Measurements from ENCODE around the gene PRMT2. TPM values are rescaled to one million over a fixed set of nuclear protein-coding genes. Genes with fewer than 3 reads are reported as not detected.

PRMT2 gene
- total and polyA plus RNA-seq, 8 donors, result 17.9 to 56.9 (median 26.8) TPM

DNA sequence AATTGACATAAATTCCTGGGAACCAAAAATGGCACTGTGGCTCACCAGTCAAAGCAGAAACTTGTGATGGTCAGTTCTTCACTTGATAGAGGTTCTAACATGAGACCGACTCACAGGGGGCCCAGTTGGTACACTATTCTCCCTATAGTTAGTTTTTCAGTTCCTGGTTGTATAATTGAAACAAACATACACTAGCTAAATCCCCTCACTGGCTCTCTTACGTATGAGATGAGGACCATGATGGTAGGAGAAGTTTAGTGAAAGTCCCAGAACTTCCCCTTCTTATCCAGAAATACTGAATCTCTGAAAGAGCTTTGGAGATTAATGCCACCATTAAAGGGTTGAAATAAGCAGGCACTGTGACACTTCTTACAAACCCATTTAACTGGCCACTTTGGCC lies 27.8 kb upstream of the PRMT2 start:
- TF ChIP-seq, protein P1, sequence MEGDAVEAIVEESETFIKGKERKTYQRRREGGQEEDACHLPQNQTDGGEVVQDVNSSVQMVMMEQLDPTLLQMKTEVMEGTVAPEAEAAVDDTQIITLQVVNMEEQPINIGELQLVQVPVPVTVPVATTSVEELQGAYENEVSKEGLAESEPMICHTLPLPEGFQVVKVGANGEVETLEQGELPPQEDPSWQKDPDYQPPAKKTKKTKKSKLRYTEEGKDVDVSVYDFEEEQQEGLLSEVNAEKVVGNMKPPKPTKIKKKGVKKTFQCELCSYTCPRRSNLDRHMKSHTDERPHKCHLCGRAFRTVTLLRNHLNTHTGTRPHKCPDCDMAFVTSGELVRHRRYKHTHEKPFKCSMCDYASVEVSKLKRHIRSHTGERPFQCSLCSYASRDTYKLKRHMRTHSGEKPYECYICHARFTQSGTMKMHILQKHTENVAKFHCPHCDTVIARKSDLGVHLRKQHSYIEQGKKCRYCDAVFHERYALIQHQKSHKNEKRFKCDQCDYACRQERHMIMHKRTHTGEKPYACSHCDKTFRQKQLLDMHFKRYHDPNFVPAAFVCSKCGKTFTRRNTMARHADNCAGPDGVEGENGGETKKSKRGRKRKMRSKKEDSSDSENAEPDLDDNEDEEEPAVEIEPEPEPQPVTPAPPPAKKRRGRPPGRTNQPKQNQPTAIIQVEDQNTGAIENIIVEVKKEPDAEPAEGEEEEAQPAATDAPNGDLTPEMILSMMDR (IDR thresholded peaks at IDR 0.05), result no peak
- no peaks in the 10 kb centered on the region for H3K4me1 ChIP-seq
- ATAC-seq (no peak), DNase-seq (no peak), FAIRE-seq (no peak)
- intact Hi-C loops (cut with DNase I), result no loop called here
- no peaks in the 10 kb centered on the region for H3K36me3 ChIP-seq
- H3K9me3 ChIP-seq, result no peaks in the 10 kb centered on the region
- WGBS, 2 donors, result 75 to 84% methylated on average over 2 of the region's 2 CpGs
- H3K27ac ChIP-seq, result no peak overlapping the region
- no peak overlapping the region for H3K4me3 ChIP-seq
- H3K27me3 ChIP-seq, result no peaks in the 10 kb centered on the region

DNA sequence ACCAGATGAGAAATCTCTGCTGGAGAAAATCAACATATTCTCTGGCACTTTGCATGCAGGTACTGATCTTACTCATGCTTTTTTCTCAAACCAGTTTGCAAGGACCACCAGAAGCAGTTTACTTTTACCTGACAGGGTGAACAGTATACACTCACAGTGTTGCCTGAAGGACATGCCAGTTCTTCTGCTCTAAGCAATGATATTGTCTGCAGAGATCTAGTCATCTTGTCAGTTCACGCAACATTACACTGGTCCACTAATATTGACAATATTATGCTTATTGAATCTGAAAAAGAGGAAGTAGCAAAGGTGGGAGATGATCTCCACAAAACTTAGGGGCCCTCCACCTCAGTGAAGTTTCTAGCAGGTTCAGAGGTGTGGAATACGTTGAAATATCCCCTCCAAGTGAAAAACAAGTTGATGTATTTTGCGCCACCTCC lies 26.8 kb upstream of the PRMT2 start:
- Histone ChIP-seq H3K9me3 (no peaks in the 10 kb centered on the region), H3K27me3 (no peaks in the 10 kb centered on the region), H3K4me3 (no peak overlapping the region), H3K4me1 (no peaks in the 10 kb centered on the region), H3K27ac (no peak overlapping the region), H3K36me3 (no peaks in the 10 kb centered on the region)
- WGBS, 2 donors, result 69 to 74% methylated on average over 3 of the region's 3 CpGs
- TF ChIP-seq, protein P1 (IDR thresholded peaks at IDR 0.05), result no peak
- FAIRE-seq (no peak), DNase-seq (no peak), ATAC-seq (no peak)
- intact Hi-C loops (cut with DNase I), result no loop called here

DNA sequence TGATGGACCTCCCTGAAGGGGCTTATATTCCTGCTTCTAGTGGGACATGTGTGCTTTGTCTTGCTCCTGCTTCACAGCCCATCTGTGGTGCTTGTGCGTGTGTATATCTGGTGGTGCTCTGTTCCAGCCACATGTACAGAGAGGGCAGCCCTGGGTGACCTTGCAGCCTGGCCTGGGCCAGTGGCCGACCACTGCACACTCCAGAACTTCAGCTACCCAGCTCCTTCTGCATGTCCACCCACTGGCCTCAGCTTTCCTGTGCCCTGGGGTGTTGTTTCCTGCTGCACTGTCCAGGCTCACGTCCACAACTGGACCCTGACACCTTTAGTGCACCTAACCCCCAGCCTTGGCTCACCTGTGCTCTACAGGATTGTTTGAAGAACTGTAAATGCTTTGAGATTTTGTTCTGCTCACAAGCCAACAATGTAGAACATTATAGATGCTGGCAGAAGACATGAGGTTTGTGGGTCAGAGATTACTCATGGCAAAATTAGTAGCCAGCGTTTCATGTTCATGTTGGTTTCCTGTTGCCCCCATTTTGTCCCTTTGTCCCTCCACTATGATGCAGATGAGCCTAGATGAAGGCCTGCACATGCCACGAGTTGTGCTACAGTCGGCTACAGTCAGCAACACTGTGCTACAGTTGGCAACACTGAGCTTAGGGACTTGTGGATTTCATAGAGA lies 25.3 kb upstream of the PRMT2 start:
- ATAC-seq (no peak), DNase-seq (no peak), FAIRE-seq (no peak)
- Histone ChIP-seq H3K36me3 (no peaks in the 10 kb centered on the region), H3K4me1 (no peaks in the 10 kb centered on the region), H3K27ac (no peak overlapping the region), H3K4me3 (no peak overlapping the region), H3K27me3 (no peaks in the 10 kb centered on the region), H3K9me3 (no peaks in the 10 kb centered on the region)
- WGBS, 2 donors, result 65 to 78% methylated on average over 6 of the region's 6 CpGs
- intact Hi-C loops (cut with DNase I), result no loop called here
- TF ChIP-seq, protein P1 (IDR thresholded peaks at IDR 0.05), result no peak

DNA sequence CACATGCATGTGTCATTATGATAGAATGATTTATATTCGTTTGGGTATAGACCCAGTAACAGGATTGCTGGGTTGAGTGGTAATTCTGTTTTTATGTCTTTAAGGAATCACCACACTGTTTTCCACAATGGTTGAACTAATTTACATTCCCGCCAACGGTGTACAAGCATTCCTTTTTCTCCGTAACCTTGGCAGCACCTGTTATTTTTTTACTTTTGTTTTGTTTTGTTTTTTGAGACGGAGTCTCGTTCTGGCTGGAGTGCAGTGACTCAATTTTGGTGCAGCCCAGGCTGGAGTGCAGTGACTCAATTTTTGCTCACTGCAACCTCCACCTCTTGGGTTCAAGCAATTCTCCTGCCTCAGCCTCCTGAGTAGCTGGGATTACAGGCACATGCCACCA lies 22.1 kb upstream of the PRMT2 start:
- intact Hi-C loops (cut with DNase I), result no loop called here
- Histone ChIP-seq H3K36me3 (no peaks in the 10 kb centered on the region), H3K4me1 (no peaks in the 10 kb centered on the region), H3K9me3 (no peaks in the 10 kb centered on the region), H3K27me3 (peaks cover 0 to 4% (median 0%) of the 10 kb centered on the region in 4 donors), H3K4me3 (no peak overlapping the region), H3K27ac (no peak overlapping the region)
- ATAC-seq (no peak), FAIRE-seq (no peak), DNase-seq (no peak)
- TF ChIP-seq, protein P1 (IDR thresholded peaks at IDR 0.05), result no peak
- 27 to 37% methylated on average over 6 of the region's 6 CpGs for WGBS, 2 donors

DNA sequence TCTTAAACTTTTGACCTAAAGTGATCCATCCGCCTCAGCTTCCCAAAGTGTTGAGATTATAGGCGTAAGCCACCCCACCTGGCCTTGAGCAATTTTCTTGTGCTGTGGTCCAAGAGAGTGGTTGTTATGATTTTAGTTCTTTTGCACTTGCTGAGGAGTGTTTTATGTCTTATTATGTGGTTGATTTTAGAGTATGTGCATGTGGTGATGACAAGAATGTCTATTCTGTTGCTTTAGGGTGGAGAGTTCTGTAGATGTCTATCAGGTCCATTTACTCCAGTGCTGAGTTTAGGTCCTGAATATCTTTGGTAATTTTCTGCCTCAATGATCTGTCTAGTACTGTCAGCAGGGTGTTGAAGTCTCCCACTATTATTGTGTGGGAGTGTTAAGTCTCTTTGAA lies 19.4 kb upstream of the PRMT2 start:
- WGBS, 2 donors, result 79 to 90% methylated on average over 2 of the region's 2 CpGs

More for the DNA sequence above, 19.4 kb upstream of the PRMT2 start:
- Histone ChIP-seq H3K27me3 (peaks cover 0 to 4% (median 0%) of the 10 kb centered on the region in 4 donors), H3K4me1 (no peaks in the 10 kb centered on the region), H3K36me3 (no peaks in the 10 kb centered on the region), H3K9me3 (no peaks in the 10 kb centered on the region), H3K4me3 (no peak overlapping the region), H3K27ac (no peak overlapping the region)
- intact Hi-C loops (cut with DNase I), result no loop called here
- ATAC-seq (no peak), FAIRE-seq (no peak), DNase-seq (no peak)
- TF ChIP-seq, protein P1 (IDR thresholded peaks at IDR 0.05), result no peak

Data from pancreas (tissue), 10 donors.